ENCODE data around the gene UBE2O. TPM values are rescaled to one million over a fixed set of nuclear protein-coding genes. Genes with fewer than 3 reads are reported as not detected.

The UBE2O gene
- total RNA-seq, 1 donor from 2014 or later, result 19.3 TPM

DNA sequence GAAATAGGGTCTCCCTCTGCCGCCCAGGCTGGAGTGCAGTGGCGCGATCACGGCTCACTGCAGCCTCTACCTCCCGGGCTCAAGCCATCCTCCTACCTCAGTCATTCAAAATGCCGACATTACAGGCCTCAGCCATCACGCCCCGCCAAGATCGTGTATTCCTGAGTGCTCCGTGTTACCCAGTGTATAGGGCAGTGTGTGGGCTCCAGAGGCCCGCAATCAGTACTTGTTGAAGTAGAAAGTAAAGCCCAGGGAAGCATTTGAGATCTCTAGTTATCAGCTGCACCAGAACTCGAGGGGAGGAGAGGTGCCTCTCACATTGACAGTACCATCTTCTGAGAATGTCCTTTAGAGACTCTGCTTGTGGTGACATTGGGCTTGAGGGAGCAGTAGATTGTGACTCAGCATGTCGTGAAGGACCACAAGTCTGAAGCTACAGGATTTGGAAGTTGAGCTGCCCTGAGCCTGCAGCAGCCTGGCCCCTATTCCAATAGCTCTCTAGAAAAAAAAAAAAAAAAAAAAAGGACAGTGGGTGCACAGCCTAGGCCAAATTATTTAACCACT lies 98.1 kb downstream of the UBE2O start:
- peak overlapping the region; percentile 92 for H3K4me3 ChIP-seq
- no peaks in the 10 kb centered on the region for H3K36me3 ChIP-seq
- H3K27ac ChIP-seq, result no peak overlapping the region
- ATAC-seq (no peak), DNase-seq (no peak)
- H3K27me3 ChIP-seq, result no peaks in the 10 kb centered on the region
- H3K4me1 ChIP-seq, result peaks cover 13% of the 10 kb centered on the region
- H3K9me3 ChIP-seq, result no peaks in the 10 kb centered on the region
- TF ChIP-seq, protein P1, sequence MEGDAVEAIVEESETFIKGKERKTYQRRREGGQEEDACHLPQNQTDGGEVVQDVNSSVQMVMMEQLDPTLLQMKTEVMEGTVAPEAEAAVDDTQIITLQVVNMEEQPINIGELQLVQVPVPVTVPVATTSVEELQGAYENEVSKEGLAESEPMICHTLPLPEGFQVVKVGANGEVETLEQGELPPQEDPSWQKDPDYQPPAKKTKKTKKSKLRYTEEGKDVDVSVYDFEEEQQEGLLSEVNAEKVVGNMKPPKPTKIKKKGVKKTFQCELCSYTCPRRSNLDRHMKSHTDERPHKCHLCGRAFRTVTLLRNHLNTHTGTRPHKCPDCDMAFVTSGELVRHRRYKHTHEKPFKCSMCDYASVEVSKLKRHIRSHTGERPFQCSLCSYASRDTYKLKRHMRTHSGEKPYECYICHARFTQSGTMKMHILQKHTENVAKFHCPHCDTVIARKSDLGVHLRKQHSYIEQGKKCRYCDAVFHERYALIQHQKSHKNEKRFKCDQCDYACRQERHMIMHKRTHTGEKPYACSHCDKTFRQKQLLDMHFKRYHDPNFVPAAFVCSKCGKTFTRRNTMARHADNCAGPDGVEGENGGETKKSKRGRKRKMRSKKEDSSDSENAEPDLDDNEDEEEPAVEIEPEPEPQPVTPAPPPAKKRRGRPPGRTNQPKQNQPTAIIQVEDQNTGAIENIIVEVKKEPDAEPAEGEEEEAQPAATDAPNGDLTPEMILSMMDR (IDR thresholded peaks at IDR 0.05), result no peak
- intact Hi-C loops (cut with DNase I), result no loop called here

DNA sequence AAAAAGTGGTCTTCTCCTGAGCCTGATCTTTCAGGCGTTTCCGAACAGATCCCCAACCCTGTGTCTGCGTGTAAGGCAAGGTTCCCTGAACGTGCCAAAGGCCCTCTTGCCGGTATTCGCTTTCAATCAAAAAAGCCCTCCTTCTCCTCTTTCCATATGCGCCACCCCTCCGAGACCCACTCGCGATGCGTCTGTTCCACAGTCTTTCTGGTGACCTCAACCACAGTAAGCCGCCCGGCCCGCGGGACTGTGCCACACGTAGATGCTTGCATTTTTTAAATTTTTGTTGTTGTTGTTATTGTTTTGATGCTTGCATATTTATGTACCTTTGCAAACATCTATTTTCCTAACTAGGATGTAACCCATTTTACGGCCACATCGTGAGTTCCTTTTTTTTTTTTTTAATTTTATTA lies 98.6 kb downstream of the UBE2O start:
- H3K9me3 ChIP-seq, result no peaks in the 10 kb centered on the region
- no peaks in the 10 kb centered on the region for H3K27me3 ChIP-seq
- peaks cover 13% of the 10 kb centered on the region for H3K4me1 ChIP-seq
- no peaks in the 10 kb centered on the region for H3K36me3 ChIP-seq
- intact Hi-C loops (cut with DNase I), result no loop called here
- TF ChIP-seq, protein P1 (IDR thresholded peaks at IDR 0.05), result no peak
- peak overlapping the region; percentile 89 for H3K27ac ChIP-seq
- ATAC-seq, result no peak
- H3K4me3 ChIP-seq, result peak overlapping the region; percentile 92
- no peak for DNase-seq

DNA sequence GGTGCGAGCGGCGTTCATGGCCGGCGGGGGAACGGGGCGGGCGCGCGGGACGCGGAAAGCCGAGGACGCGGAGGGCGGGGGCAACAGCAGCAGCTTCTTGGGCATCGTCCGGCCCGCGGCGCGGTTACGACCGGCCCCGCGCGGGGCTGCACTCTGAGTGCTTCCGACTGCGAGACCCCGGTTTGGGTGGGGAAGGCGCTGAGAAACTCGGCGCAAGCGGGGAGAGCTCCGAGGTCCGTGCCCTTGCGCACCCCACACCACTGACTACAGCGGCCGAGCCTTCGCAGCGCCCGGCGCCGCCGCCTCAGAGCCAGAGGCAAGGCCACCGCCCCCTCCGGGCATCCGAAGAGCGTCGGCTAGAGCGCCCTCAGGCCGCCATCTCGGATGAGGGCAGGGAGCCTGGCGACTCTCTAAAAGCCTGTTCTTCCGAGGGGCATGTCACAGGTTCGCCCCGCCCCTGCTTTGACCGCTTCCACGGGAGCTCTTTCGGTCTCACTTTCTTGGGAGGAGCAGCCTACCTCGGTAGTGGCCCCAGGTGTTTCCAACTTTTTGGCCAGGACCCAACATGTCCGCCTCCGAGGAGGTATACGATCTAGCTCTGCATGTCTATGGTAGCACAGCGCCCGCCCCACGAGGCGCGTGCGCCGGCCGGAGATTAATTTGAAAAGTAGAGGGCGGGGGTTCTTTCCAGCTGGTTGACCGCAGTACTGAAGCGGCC lies 99.2 kb downstream of the UBE2O start, which contains the start of gene PRPSAP1:
Gene PRPSAP1, minus strand, starts transcription at position 318 of the 718 bp plus-strand sequence. Its CDS starts 213 bp downstream, at position 105.
- Histone ChIP-seq H3K9me3 (no peaks in the 10 kb centered on the region), H3K36me3 (no peaks in the 10 kb centered on the region), H3K4me3 (peak within 1 kb of the TSS; percentile 92), H3K27ac (peak within 1 kb of the TSS; percentile 89), H3K27me3 (no peaks in the 10 kb centered on the region), H3K4me1 (peaks cover 13% of the 10 kb centered on the region)
- TF ChIP-seq, protein P1 (IDR thresholded peaks at IDR 0.05), result peak; percentile 67
- ATAC-seq (peak; percentile 99), DNase-seq (peak; percentile 94)
- intact Hi-C loops (cut with DNase I), result no loop called here

DNA sequence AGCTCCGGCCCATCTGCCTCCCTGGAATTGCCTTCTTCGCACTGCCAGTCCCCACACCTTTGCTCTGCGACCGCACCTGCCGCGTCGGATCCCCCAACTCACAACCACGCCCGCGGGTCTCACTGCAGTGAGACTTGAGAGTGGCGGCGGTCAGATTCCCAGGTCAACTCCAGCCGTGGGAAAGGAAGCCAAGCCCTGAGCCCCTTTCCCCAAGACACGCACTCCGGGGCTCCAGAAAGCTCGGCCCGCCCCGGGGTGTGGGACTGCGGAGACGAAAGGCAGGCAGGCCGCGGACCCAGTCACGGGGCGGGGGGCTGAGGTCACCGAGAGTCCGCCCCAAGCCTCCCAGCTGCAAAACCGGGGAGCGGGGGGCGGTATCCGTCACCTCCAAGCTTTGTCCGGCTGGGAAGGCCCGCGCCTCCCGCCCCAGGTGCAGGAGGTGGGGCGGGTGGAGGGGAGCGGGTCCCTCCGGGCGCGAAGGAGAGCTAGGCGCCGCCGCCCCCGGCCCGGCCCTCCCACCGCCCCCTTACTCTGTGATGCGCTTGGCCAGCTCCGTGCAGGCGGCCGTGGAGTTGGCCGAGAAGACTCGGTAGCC lies 99.9 kb downstream of the UBE2O start:
- Histone ChIP-seq H3K27me3 (no peaks in the 10 kb centered on the region), H3K9me3 (no peaks in the 10 kb centered on the region), H3K4me1 (peaks cover 13% of the 10 kb centered on the region), H3K36me3 (peaks cover 4% of the 10 kb centered on the region), H3K4me3 (peak overlapping the region; percentile 92), H3K27ac (peak overlapping the region; percentile 89)
- DNase-seq (peak; percentile 73), ATAC-seq (peak; percentile 42)
- TF ChIP-seq, protein P1 (IDR thresholded peaks at IDR 0.05), result no peak
- intact Hi-C loops (cut with DNase I), result no loop called here

DNA sequence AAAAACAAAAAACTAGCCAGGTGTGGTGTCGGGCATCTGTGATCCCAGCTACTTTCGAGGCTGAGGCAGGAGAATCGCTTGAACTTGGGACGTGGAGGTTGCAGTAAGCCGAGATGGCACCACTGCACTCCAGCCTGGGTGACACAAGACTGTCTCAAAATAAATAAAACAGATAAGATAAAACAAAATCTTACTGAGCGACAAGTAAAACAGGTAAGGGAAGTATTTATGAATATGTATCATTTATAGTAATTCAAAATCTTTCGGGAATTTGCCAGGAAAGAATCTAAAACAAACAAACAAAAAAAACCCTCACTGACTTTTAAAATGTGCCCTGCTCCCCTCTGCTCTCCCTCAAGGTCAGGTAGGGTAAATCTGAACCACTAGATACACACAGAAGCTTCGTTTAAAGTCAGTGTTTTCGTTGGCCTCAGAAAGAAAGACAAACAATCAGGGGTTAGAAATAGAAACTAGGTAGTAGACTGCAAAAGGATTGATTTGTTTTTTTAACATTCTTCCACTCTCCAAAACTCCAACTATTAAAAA lies 101.4 kb downstream of the UBE2O start:
- H3K4me3 ChIP-seq, result no peak overlapping the region
- no peak overlapping the region for H3K27ac ChIP-seq
- no peak for DNase-seq
- ATAC-seq, result no peak
- H3K9me3 ChIP-seq, result no peaks in the 10 kb centered on the region
- H3K4me1 ChIP-seq, result peaks cover 13% of the 10 kb centered on the region
- no peaks in the 10 kb centered on the region for H3K27me3 ChIP-seq
- H3K36me3 ChIP-seq, result peaks cover 14% of the 10 kb centered on the region
- intact Hi-C loops (cut with DNase I), result no loop called here
- TF ChIP-seq, protein P1 (IDR thresholded peaks at IDR 0.05), result no peak
